Stimulated activated naive B cell treated with anti-CD40 and anti-IgM and Interleukin-4, amounts not matched to agents 10 μg/mL and 1 μg/mL and 100 μg/mL, for 72 hours (primary cell): Measurements from ENCODE around the gene C1D.
"Not testable (repeated sequence)": the region's sequence is repeated elsewhere in the genome, so short reads cannot be mapped to it uniquely, and the experiment has no call there.

Source experiments
- ATAC-seq, 2 donors: fragments of 150-1000 bp; cut with Tn5 transposase; replicated peaks; 2 replicates each; pipeline ENCODE4 v1.10.0; 2021; ENCODE audit warnings: moderate library complexity in 1 of 2
- DNase-seq: peaks from one replicate; pipeline ENCODE4 v3.0.0; 2021
- H3K27ac Mint-ChIP-seq: one replicate; pipeline ENCODE4 v1.8.0; 2022; ENCODE audit warnings: mild to moderate bottlenecking, mixed read lengths
- H3K27me3 Mint-ChIP-seq, 2 donors: one replicate each; pipeline ENCODE4 v1.8.0; 2022; ENCODE audit warnings: mixed read lengths in 2 of 2
- H3K36me3 Mint-ChIP-seq, 2 donors: one replicate each; pipeline ENCODE4 v1.8.0; 2022; ENCODE audit warnings: mixed read lengths in 2 of 2, mild to moderate bottlenecking in 1 of 2
- H3K4me1 Mint-ChIP-seq, 2 donors: one replicate each; pipeline ENCODE4 v1.8.0; 2022; ENCODE audit warnings: mixed read lengths in 2 of 2, mild to moderate bottlenecking in 1 of 2
- H3K4me3 Mint-ChIP-seq, 2 donors: one replicate each; pipeline ENCODE4 v1.8.0; 2022; ENCODE audit warnings: mild to moderate bottlenecking in 2 of 2, mixed read lengths in 2 of 2, moderate library complexity in 1 of 2
- H3K9me3 Mint-ChIP-seq, 2 donors: one replicate each; pipeline ENCODE4 v1.8.0; 2022; ENCODE audit warnings: mixed read lengths in 2 of 2, mild to moderate bottlenecking in 1 of 2

The C1D gene

GRCh38 chr2:68000170-68000825, 62.5 kb downstream of the C1D start:
- no peak for ATAC-seq

DNA sequence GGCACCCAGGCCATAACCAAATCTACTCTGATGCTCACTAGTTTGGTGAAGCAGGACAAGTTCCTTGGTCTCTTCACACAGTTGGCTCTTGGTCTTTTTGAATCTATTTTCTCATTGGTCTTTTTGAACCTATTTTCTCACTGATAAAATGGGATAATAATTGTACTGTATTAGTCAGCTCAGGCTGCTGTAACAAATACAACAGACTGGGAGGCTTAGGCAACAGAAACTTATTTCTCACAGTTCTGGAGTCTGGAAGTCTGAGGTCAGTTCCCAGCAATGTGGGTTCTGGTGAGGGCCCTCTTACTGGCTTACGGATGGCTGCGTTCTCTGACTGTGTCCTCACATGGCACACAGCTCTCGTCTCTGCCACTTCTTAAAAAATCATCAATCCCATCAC, 63.5 kb downstream of the C1D start:
- Mint-ChIP-seq H3K27me3 (peaks cover 35 to 44% of the 10 kb centered on the region in 2 donors), H3K36me3 (no peaks in the 10 kb centered on the region), H3K4me1 (no peaks in the 10 kb centered on the region), H3K9me3 (no peaks in the 10 kb centered on the region), H3K27ac (no peak overlapping the region), H3K4me3 (no peak overlapping the region)
- no peak for ATAC-seq
- DNase-seq, result no peak

More at GRCh38 chr2:68000170-68000825, 62.5 kb downstream of the C1D start:
- no peak overlapping the region for H3K4me3 Mint-ChIP-seq
- peaks cover 40 to 52% of the 10 kb centered on the region in 2 donors for H3K27me3 Mint-ChIP-seq
- no peaks in the 10 kb centered on the region for H3K4me1 Mint-ChIP-seq
- H3K27ac Mint-ChIP-seq, result no peak overlapping the region
- peaks cover 0 to 3% of the 10 kb centered on the region in 2 donors for H3K9me3 Mint-ChIP-seq
- DNase-seq, result no peak
- H3K36me3 Mint-ChIP-seq, result no peaks in the 10 kb centered on the region

DNA sequence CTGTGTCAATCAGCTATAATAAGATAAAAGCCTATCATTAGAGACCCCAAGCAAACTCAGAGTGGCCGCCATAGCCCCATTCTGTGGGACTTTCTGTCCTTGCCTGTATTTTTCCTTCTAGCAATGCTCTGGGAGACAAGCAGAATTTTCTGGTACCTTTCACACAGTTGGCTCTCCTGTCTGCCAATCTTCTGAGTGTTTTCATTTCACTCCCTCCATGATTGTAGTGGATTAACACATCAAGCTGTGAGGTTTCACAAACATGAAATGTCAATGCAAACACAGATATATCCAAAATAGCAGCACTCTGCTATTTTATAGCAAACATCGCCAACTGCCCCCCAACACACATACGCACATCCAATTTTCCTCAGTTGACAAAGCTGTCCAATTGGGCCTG, 64.9 kb downstream of the C1D start:
- H3K36me3 Mint-ChIP-seq, result no peaks in the 10 kb centered on the region
- no peaks in the 10 kb centered on the region for H3K4me1 Mint-ChIP-seq
- no peak overlapping the region for H3K27ac Mint-ChIP-seq
- H3K9me3 Mint-ChIP-seq, result peaks cover 0 to 4% of the 10 kb centered on the region in 2 donors
- no peak overlapping the region for H3K4me3 Mint-ChIP-seq
- no peak for ATAC-seq
- H3K27me3 Mint-ChIP-seq, result peaks cover 28 to 33% of the 10 kb centered on the region in 2 donors
- DNase-seq, result no peak

DNA sequence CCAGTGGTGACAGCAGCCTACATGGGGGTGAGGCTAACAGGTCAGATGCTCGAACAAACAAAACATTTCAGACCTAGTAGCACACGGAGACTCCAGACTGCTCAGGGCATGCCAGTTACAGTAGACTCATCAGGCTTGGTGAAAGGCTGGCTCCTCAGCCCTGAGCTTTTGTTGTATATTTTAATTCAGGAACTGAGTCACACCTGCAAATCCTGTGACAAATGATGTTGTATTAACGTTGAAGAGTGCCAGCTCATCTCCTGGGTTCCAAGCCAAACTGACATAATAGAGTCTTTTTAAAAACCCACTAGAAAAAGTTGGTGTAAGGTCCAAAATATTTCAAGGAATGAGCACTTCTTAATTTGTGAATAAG, 65.3 kb downstream of the C1D start:
- ATAC-seq (no peak), DNase-seq (no peak)
- Mint-ChIP-seq H3K4me3 (no peak overlapping the region), H3K36me3 (no peaks in the 10 kb centered on the region), H3K27ac (no peak overlapping the region), H3K4me1 (no peaks in the 10 kb centered on the region), H3K27me3 (peaks cover 27 to 29% of the 10 kb centered on the region in 2 donors), H3K9me3 (peaks cover 0 to 4% of the 10 kb centered on the region in 2 donors)

DNA sequence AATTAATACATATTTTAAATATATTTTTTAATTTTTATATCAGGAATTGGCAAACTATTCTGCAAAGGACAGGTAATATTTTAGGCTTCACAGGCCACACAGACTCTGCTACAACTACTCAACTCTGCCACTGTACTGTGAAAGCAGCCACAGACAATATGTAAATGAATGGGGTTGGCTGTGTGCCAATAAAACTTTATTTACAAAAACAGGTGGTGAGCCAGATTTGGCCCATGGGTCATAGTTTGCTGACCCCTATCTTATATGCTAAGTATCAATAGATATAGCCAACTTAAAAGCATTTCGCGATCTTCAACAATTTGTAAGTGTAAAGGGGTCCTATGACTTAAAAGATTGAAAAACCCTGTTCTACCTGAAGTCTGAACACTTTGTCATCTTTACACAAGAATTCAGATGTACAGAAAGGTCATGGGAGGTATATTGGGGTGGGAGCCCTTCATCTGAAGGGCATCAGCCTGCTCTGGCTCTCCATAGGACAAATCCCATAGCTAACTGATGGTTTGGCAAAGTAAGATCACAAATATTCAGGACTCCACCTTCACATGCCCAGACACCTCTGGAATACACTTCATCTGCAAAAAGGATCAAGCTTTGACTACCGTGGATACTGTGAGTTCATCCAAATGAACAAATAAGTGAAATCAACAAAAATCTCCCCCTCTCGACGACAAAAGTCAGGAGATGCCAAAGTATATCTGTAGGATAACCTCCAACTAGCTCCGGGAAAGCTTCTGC, 65.9 kb downstream of the C1D start:
- Mint-ChIP-seq H3K27me3 (peaks cover 24 to 26% of the 10 kb centered on the region in 2 donors), H3K4me3 (no peak overlapping the region), H3K36me3 (no peaks in the 10 kb centered on the region), H3K9me3 (peaks cover 0 to 4% of the 10 kb centered on the region in 2 donors), H3K27ac (no peak overlapping the region), H3K4me1 (no peaks in the 10 kb centered on the region)
- DNase-seq (no peak), ATAC-seq (no peak)

- Mint-ChIP-seq H3K4me1 (no peaks in the 10 kb centered on the region), H3K4me3 (no peak overlapping the region), H3K27me3 (peaks cover 13 to 21% of the 10 kb centered on the region in 2 donors), H3K9me3 (peaks cover 0 to 4% of the 10 kb centered on the region in 2 donors), H3K36me3 (no peaks in the 10 kb centered on the region), H3K27ac (no peak overlapping the region)
- no peak for ATAC-seq
- no peak for DNase-seq
These were observed 68.1 kb downstream of the C1D start for GRCh38 chr2:67994716-67995115.

DNA sequence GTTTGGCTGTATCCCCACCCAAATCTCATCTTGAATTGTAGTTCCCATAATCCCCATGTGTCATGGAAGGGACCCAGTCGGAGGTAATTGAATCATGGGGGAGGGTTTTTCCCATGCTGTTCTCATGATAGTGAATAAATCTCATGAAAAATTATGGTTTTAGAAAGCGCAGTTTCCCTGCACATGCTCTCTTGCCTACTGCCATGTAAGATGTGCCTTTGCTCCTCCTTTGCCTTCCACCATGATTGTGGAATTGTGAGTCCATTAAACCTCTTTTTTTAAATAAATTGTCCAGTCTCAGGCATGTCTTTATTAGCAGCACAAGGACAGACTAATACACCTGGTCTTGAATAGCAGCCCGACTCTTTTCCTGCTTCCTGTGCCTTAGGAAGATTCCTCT, 68.7 kb downstream of the C1D start:
- not testable (repeated sequence) for DNase-seq, ATAC-seq, H3K4me1 Mint-ChIP-seq, H3K27ac Mint-ChIP-seq, H3K4me3 Mint-ChIP-seq, H3K36me3 Mint-ChIP-seq, H3K9me3 Mint-ChIP-seq
- H3K27me3 Mint-ChIP-seq, result peaks cover 13 to 21% of the 10 kb centered on the region in 2 donors

DNA sequence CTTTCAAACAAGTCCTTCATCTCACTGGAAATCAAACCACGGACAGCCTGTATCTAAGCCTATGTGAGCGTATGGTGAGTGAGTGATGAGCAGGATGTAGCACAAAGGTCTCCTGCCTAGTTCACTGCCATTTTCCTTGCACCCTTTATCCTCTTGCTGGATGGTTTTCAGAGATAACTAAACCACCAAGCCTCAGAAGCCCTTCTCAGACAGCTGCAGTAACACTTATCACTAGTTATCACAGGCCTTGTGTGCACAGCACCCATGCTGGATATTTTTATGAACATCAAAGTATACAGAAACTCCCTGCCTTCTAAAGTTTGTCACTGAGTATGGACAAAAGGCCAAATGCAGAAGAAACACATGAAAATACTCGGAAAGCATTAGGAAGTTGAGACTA, 69.5 kb downstream of the C1D start:
- Mint-ChIP-seq H3K4me3 (no peak overlapping the region), H3K9me3 (peaks cover under 1 to 4% of the 10 kb centered on the region in 2 donors), H3K27ac (no peak overlapping the region), H3K36me3 (no peaks in the 10 kb centered on the region), H3K27me3 (peaks cover 10 to 16% of the 10 kb centered on the region in 2 donors), H3K4me1 (no peaks in the 10 kb centered on the region)
- DNase-seq, result no peak
- ATAC-seq, result no peak

DNA sequence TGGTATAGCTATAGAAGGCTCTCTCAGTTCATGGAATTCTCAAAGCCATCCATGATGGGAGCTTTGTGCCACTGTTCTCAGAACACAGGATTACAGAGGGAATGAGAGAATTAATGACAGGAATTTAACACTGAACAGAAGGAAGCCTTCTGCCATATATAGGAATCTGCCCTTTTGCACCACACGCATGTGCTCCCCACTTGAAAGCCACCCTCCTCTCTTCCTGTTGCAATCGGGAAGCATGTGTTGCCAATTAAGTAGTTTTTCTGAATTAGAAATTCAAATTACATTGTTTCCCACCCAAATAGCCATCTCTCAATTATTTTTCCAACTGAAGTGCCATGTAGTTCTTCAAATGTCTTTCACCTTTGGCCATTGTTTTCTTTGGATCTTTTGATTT, 71.3 kb downstream of the C1D start:
- peaks cover 4% of the 10 kb centered on the region in 2 donors for H3K9me3 Mint-ChIP-seq
- no peaks in the 10 kb centered on the region for H3K36me3 Mint-ChIP-seq
- no peaks in the 10 kb centered on the region for H3K4me1 Mint-ChIP-seq
- DNase-seq (no peak), ATAC-seq (no peak)
- peaks cover 10 to 11% of the 10 kb centered on the region in 2 donors for H3K27me3 Mint-ChIP-seq
- H3K27ac Mint-ChIP-seq, result no peak overlapping the region
- no peak overlapping the region for H3K4me3 Mint-ChIP-seq
